HEK293T (cell line): ENCODE measurements around the gene JADE3.

Experiments used
- CTCF ChIA-PET: fragments of 350-600 bp; formaldehyde crosslinking; extraction: SDS; loops from one replicate; lab custom pipeline; 2021; ENCODE audit warnings: antibody characterized with exemption, inconsistent platforms; lab: Yijun Ruan, JAX
- POLR2A ChIA-PET: fragments of 350-600 bp; formaldehyde crosslinking; extraction: SDS; loops from one replicate; lab custom pipeline; 2020; ENCODE audit warnings: antibody characterized with exemption, inconsistent platforms; lab: Yijun Ruan, JAX
- DNase-seq: peaks from one replicate; pipeline ENCODE4 v3.0.0; 2012; ENCODE audit warnings: mixed read lengths; ENCODE audit errors: extremely low spot score
- ARNT ChIP-seq: fragments of 450-650 bp; IDR thresholded peaks from 2 replicates; pipeline ENCODE4 v1.6.1; 2017; ENCODE audit warnings: mild to moderate bottlenecking
- BHLHE40 ChIP-seq: fragments of 450-650 bp; IDR thresholded peaks from 2 replicates; pipeline ENCODE4 v1.6.1; 2016; ENCODE audit warnings: mild to moderate bottlenecking, moderate library complexity, borderline replicate concordance
- CTBP1 ChIP-seq: fragments of 450-650 bp; IDR thresholded peaks from 2 replicates; pipeline ENCODE4 v1.6.1; 2016; ENCODE audit warnings: borderline replicate concordance
- ELF4 ChIP-seq: fragments of 450-650 bp; IDR thresholded peaks from 2 replicates; pipeline ENCODE4 v1.6.1; 2017; ENCODE audit warnings: antibody characterized with exemption
- FOXA1 ChIP-seq: fragments of 450-650 bp; IDR thresholded peaks from 2 replicates; pipeline ENCODE4 v1.6.1; 2016; ENCODE audit warnings: mild to moderate bottlenecking
- FOXK2 ChIP-seq: fragments of 450-650 bp; IDR thresholded peaks from 2 replicates; pipeline ENCODE4 v1.6.1; 2016; ENCODE audit warnings: mild to moderate bottlenecking
- FOXM1 ChIP-seq: fragments of 450-650 bp; IDR thresholded peaks from 2 replicates; pipeline ENCODE4 v1.6.1; 2017; ENCODE audit warnings: mild to moderate bottlenecking, borderline replicate concordance
- HDGF ChIP-seq: fragments of 450-650 bp; IDR thresholded peaks from 2 replicates; pipeline ENCODE4 v1.6.1; 2017; ENCODE audit warnings: antibody characterized with exemption, borderline replicate concordance
- L3MBTL2 ChIP-seq: fragments of 450-650 bp; conservative IDR thresholded peaks from 2 replicates; pipeline ENCODE4 v1.6.1; 2016; ENCODE audit warnings: mild to moderate bottlenecking
- LEF1 ChIP-seq: fragments of 450-650 bp; IDR thresholded peaks from 2 replicates; pipeline ENCODE4 v1.6.1; 2017; ENCODE audit warnings: mild to moderate bottlenecking, borderline replicate concordance
- NFRKB ChIP-seq: fragments of 450-650 bp; IDR thresholded peaks from 2 replicates; pipeline ENCODE4 v1.6.1; 2016; ENCODE audit warnings: mild to moderate bottlenecking, moderate library complexity
- PKNOX1 ChIP-seq: fragments of 450-650 bp; IDR thresholded peaks from 2 replicates; pipeline ENCODE4 v1.6.1; 2016
- SP1 ChIP-seq: fragments of 450-650 bp; IDR thresholded peaks from 2 replicates; pipeline ENCODE4 v1.6.1; 2017
- SUZ12 ChIP-seq: fragments of 450-650 bp; IDR thresholded peaks from 2 replicates; pipeline ENCODE4 v1.6.1; 2016; ENCODE audit warnings: mild to moderate bottlenecking
- TARDBP ChIP-seq: fragments of 450-650 bp; IDR thresholded peaks from 2 replicates; pipeline ENCODE4 v1.6.1; 2016
- ZNF384 ChIP-seq: fragments of 450-650 bp; IDR thresholded peaks from 2 replicates; pipeline ENCODE4 v1.6.1; 2016

Gene JADE3

GRCh38 chrX:46876901-46877300 lies 35.3 kb upstream of the JADE3 start:
- DNase-seq = no peak
- TF ChIP-seq NFRKB = no peak
- CTCF ChIA-PET = no interaction called here
- POLR2A ChIA-PET = interaction anchor here (0.6 kb wide), 1 partner anchor 25 kb away, joined by 4 read pairs; no protein-coding TSS in a partner anchor

- no peak for TF ChIP-seq L3MBTL2
- TF ChIP-seq BHLHE40 = no peak
- no peak for TF ChIP-seq SP1
- TF ChIP-seq ARNT = no peak
- no peak for TF ChIP-seq NFRKB
- TF ChIP-seq ELF4 = no peak
- TF ChIP-seq ZNF384 = no peak
- TF ChIP-seq FOXM1 = no peak
- TF ChIP-seq HDGF = no peak
- TF ChIP-seq SUZ12 = no peak
- no peak for TF ChIP-seq CTBP1
- TF ChIP-seq PKNOX1 = no peak
- no peak for TF ChIP-seq FOXK2
- TF ChIP-seq LEF1 = no peak
- TF ChIP-seq TARDBP = no peak
- no peak for TF ChIP-seq FOXA1
- DNase-seq = no peak
- ChIA-PET CTCF (interaction anchor here (1.2 kb wide), 1 partner anchor 22 kb away, joined by 3 read pairs; no protein-coding TSS in a partner anchor), POLR2A (no interaction called here)
Measured at GRCh38 chrX:46882266-46882665, 30.0 kb upstream of the JADE3 start.

GRCh38 chrX:46884799-46885198 lies 27.4 kb upstream of the JADE3 start:
- ChIA-PET CTCF (no interaction called here), POLR2A (no interaction called here)
- DNase-seq = no peak
- TF ChIP-seq LEF1 (no peak), FOXK2 (no peak), ELF4 (no peak), ZNF384 (no peak)

- TF ChIP-seq BHLHE40 (no peak), NFRKB (no peak), ELF4 (no peak), SP1 (no peak), FOXK2 (no peak), TARDBP (no peak), L3MBTL2 (no peak), ZNF384 (no peak), FOXA1 (no peak), FOXM1 (no peak), SUZ12 (no peak), CTBP1 (no peak), PKNOX1 (no peak), ARNT (no peak), HDGF (no peak), LEF1 (no peak)
- CTCF ChIA-PET = no interaction called here
- POLR2A ChIA-PET = no interaction called here
- no peak for DNase-seq
Measured at GRCh38 chrX:46898207-46898606, 14.0 kb upstream of the JADE3 start.

- TF ChIP-seq FOXM1 (no peak), SP1 (no peak), ELF4 (no peak), BHLHE40 (no peak), HDGF (no peak), FOXA1 (no peak), TARDBP (no peak), L3MBTL2 (no peak), LEF1 (no peak), ARNT (no peak), FOXK2 (no peak)
- POLR2A ChIA-PET = no interaction called here
- CTCF ChIA-PET = interaction anchor here (0.5 to 1.5 kb wide), 5 partner anchors 22 to 163 kb away, joined by 3 to 4 read pairs (median 3); no protein-coding TSS in a partner anchor
- DNase-seq = peak; percentile 80
Measured at GRCh38 chrX:46903458-46904242, 8.6 kb upstream of the JADE3 start.

DNA sequence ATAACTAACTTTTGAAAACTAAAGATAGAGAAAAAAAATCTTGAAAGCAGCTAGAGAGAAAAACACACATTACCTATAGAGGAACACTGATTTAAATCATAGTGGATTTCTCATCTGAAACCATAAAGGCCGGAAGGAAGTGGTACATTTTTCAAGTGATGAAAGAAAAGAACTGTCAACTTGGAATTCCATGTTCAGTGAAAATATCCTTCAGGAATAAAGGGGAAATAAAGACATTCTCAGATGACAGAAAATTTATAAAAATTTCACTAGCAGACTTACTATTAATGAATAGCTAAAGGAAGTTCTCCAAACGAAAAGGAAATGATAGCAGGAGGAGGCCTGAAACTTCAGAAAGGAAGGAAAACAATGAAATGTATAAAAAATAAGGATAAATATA lies 7.6 kb upstream of the JADE3 start:
- ChIA-PET POLR2A (no interaction called here), CTCF (interaction anchor here (1.0 to 1.5 kb wide), 4 partner anchors 23 to 164 kb away, joined by 3 to 4 read pairs (median 4); no protein-coding TSS in a partner anchor)
- DNase-seq = no peak
- no peak for TF ChIP-seq BHLHE40
- no peak for TF ChIP-seq L3MBTL2
- TF ChIP-seq SUZ12 = no peak
- no peak for TF ChIP-seq FOXM1
- no peak for TF ChIP-seq PKNOX1
- no peak for TF ChIP-seq FOXK2
- TF ChIP-seq FOXA1 = no peak
- no peak for TF ChIP-seq HDGF
- no peak for TF ChIP-seq ARNT
- no peak for TF ChIP-seq CTBP1
